HL-60 (cell line): ENCODE measurements around the gene NOX5.
A peak's percentile ranks its signal among the peaks of the same experiment; 100 is the strongest.

ENCODE experiments used
- DNase-seq, 2 experiments: peaks; one replicate each; pipeline ENCODE4 v3.0.0-alpha.2; 2010 to 2020; ENCODE audit warnings: low read depth in 1 of 2, low spot score in 1 of 2
- H3K27ac ChIP-seq: fragments of 250-450 bp; sonication (Bioruptor Pico); replicated peaks from 2 replicates; pipeline ENCODE4 v1.5.1; 2020; ENCODE audit warnings: mild to moderate bottlenecking, moderate library complexity
- H3K27me3 ChIP-seq: fragments of 250-450 bp; sonication (Bioruptor Pico); 2 replicates; pipeline ENCODE4 v1.5.1; 2021; ENCODE audit warnings: mild to moderate bottlenecking, moderate library complexity; ENCODE audit not compliant: insufficient read depth, poor library complexity, severe bottlenecking
- H3K4me3 ChIP-seq: replicated peaks from 2 replicates; pipeline ENCODE4 v1.5.1; 2011; ENCODE audit warnings: mild to moderate bottlenecking, control low read depth, low read length; ENCODE audit not compliant: insufficient read depth
- CTCF ChIP-seq: IDR thresholded peaks from one replicate; pipeline ENCODE4 v1.5.1; 2011; ENCODE audit warnings: low read length, control low read depth, inconsistent platforms; ENCODE audit not compliant: insufficient read depth
- GABPA ChIP-seq: IDR thresholded peaks from 2 replicates; pipeline ENCODE4 v1.6.1; 2012; ENCODE audit warnings: low read depth
- POLR2AphosphoS5 ChIP-seq: IDR thresholded peaks from 2 replicates; pipeline ENCODE4 v1.6.1; 2012; ENCODE audit warnings: low read depth
- REST ChIP-seq: IDR thresholded peaks from 2 replicates; pipeline ENCODE4 v1.6.1; 2012; ENCODE audit warnings: low read depth; ENCODE audit not compliant: insufficient replicate concordance
- SPI1 ChIP-seq: IDR thresholded peaks from 2 replicates; pipeline ENCODE4 v1.6.1; 2012; ENCODE audit warnings: low read depth, mild to moderate bottlenecking, borderline replicate concordance

The NOX5 gene

GRCh38 chr15:69049976-69050375, 35.5 kb downstream of the NOX5 start:
- no peak for DNase-seq
- Histone ChIP-seq H3K4me3 (no peak overlapping the region), H3K27me3 (peaks cover 4% of the 10 kb centered on the region), H3K27ac (no peak overlapping the region)
- TF ChIP-seq SPI1 (no peak), CTCF (no peak), GABPA (no peak), REST (no peak), POLR2AphosphoS5 (no peak)

GRCh38 chr15:69055251-69055650, 40.8 kb downstream of the NOX5 start:
- DNase-seq = no peak
- no peak for TF ChIP-seq CTCF
- TF ChIP-seq GABPA = no peak
- no peak for TF ChIP-seq SPI1
- no peak for TF ChIP-seq REST
- TF ChIP-seq POLR2AphosphoS5 = no peak
- no peak overlapping the region for H3K27ac ChIP-seq
- no peak overlapping the region for H3K4me3 ChIP-seq
- H3K27me3 ChIP-seq = peaks cover 4% of the 10 kb centered on the region

GRCh38 chr15:69056365-69056764, 41.9 kb downstream of the NOX5 start:
- no peak for DNase-seq
- TF ChIP-seq REST = peak; percentile 86
- TF ChIP-seq SPI1 = no peak
- no peak overlapping the region for H3K4me3 ChIP-seq
- H3K27me3 ChIP-seq = peaks cover 4% of the 10 kb centered on the region
- no peak overlapping the region for H3K27ac ChIP-seq
